HepG2 (cell line): ENCODE measurements around the gene ITPK1. TPM values are rescaled to one million over a fixed set of nuclear protein-coding genes. Genes with fewer than 3 reads are reported as not detected.

Source experiments
- CEBPG ChIP-seq: IDR thresholded peaks from 2 replicates; pipeline ENCODE4 v1.6.1; 2016
- FOXA3 ChIP-seq: IDR thresholded peaks from 2 replicates; pipeline ENCODE4 v1.6.1; 2016; ENCODE audit warnings: missing genetic modification reagents, missing compliant biosample characterization
- FOXJ3 ChIP-seq: sonication (generic); formaldehyde crosslinking; IDR thresholded peaks from 2 replicates; pipeline ENCODE4 v1.4.0; 2020; ENCODE audit warnings: missing genetic modification reagents, mild to moderate bottlenecking, borderline replicate concordance
- FOXP1 ChIP-seq, 2 experiments: fragments of 450-650 bp in 1 of 2; IDR thresholded peaks; 2 replicates each; pipeline ENCODE4 v1.6.1; 2017 to 2018; ENCODE audit warnings: antibody characterized with exemption in 1 of 2
- HDAC2 ChIP-seq: sonication (generic); formaldehyde crosslinking; IDR thresholded peaks from 2 replicates; pipeline ENCODE4 v1.4.0; 2020; ENCODE audit warnings: missing genetic modification reagents
- HNF4G ChIP-seq, 2 experiments: sonication (generic) in 1 of 2; formaldehyde crosslinking in 1 of 2; IDR thresholded peaks; 2 replicates each; pipeline versions ENCODE4 v1.4.0 to v1.6.1; 2011 to 2020; ENCODE audit warnings: borderline replicate concordance in 2 of 2, low read depth in 2 of 2, mild to moderate bottlenecking in 2 of 2, low read length in 1 of 2, missing genetic modification reagents in 1 of 2, moderate library complexity in 1 of 2
- HNRNPK ChIP-seq: fragments of 200-400 bp; formaldehyde crosslinking; IDR thresholded peaks from 2 replicates; pipeline ENCODE4 v1.6.1; 2018; ENCODE audit warnings: low read length, low read depth, moderate library complexity, mild to moderate bottlenecking; ENCODE audit not compliant: poor library complexity, severe bottlenecking
- KDM3A ChIP-seq: IDR thresholded peaks from 2 replicates; pipeline ENCODE4 v1.6.1; 2018; ENCODE audit warnings: low read depth, missing compliant biosample characterization
- KLF9 ChIP-seq: IDR thresholded peaks from 2 replicates; pipeline ENCODE4 v1.6.1; 2016; ENCODE audit warnings: low read depth
- LCORL ChIP-seq, 2 experiments: fragments of 450-650 bp in 1 of 2; sonication (generic) in 1 of 2; formaldehyde crosslinking in 1 of 2; IDR thresholded peaks; 2 replicates each; pipeline versions ENCODE4 v1.5.0 to v1.6.1; 2017 to 2020; ENCODE audit warnings: antibody characterized with exemption in 1 of 2, missing genetic modification reagents in 1 of 2
- MTA1 ChIP-seq: sonication (generic); formaldehyde crosslinking; IDR thresholded peaks from 2 replicates; pipeline ENCODE4 v1.4.0; 2020; ENCODE audit warnings: missing genetic modification reagents, mild to moderate bottlenecking, borderline replicate concordance
- PHF21A ChIP-seq: sonication (generic); formaldehyde crosslinking; IDR thresholded peaks from 2 replicates; pipeline ENCODE4 v1.5.0; 2020; ENCODE audit warnings: mild to moderate bottlenecking, missing genetic modification reagents
- POLR2G ChIP-seq: fragments of 200-400 bp; formaldehyde crosslinking; IDR thresholded peaks from 2 replicates; pipeline ENCODE4 v1.6.1; 2018; ENCODE audit warnings: mild to moderate bottlenecking, low read depth, low read length, moderate library complexity
- RXRB ChIP-seq: IDR thresholded peaks from 2 replicates; pipeline ENCODE4 v1.6.1; 2016; ENCODE audit warnings: borderline replicate concordance, missing genetic modification reagents, missing compliant biosample characterization
- SMAD3 ChIP-seq: sonication (generic); formaldehyde crosslinking; IDR thresholded peaks from 2 replicates; pipeline ENCODE4 v1.4.0; 2020; ENCODE audit warnings: missing genetic modification reagents
- SNAI1 ChIP-seq: sonication (generic); formaldehyde crosslinking; IDR thresholded peaks from 2 replicates; pipeline ENCODE4 v1.5.0; 2020; ENCODE audit warnings: mild to moderate bottlenecking, missing genetic modification reagents, borderline replicate concordance
- SOX13 ChIP-seq, 3 experiments: fragments of 450-650 bp in 1 of 3; sonication (generic) in 1 of 3; formaldehyde crosslinking in 1 of 3; IDR thresholded peaks in 2 of 3; conservative IDR thresholded peaks in 1 of 3; 2 replicates each; pipeline versions ENCODE4 v1.5.0 to v1.6.1; 2016 to 2020; ENCODE audit warnings: antibody characterized with exemption in 1 of 3, mild to moderate bottlenecking in 1 of 3, missing compliant biosample characterization in 1 of 3, missing genetic modification reagents in 1 of 3, moderate library complexity in 1 of 3
- TBX2 ChIP-seq: sonication (generic); formaldehyde crosslinking; IDR thresholded peaks from 2 replicates; pipeline ENCODE4 v1.5.0; 2020; ENCODE audit warnings: missing genetic modification reagents, mild to moderate bottlenecking, borderline replicate concordance
- TCF7 ChIP-seq: sonication (generic); IDR thresholded peaks from 2 replicates; pipeline ENCODE4 v1.6.1; 2016; ENCODE audit warnings: antibody characterized with exemption, low read depth
- TGIF2 ChIP-seq: IDR thresholded peaks from 2 replicates; pipeline ENCODE4 v1.6.1; 2016; ENCODE audit warnings: control low read depth, missing compliant biosample characterization
- TRAFD1 ChIP-seq: sonication (generic); formaldehyde crosslinking; IDR thresholded peaks from 2 replicates; pipeline ENCODE4 v1.5.1; 2020; ENCODE audit warnings: missing genetic modification reagents, mild to moderate bottlenecking, borderline replicate concordance
- ZBTB38 ChIP-seq: sonication (generic); formaldehyde crosslinking; IDR thresholded peaks from 2 replicates; pipeline ENCODE4 v1.5.1; 2020; ENCODE audit warnings: mild to moderate bottlenecking, missing genetic modification reagents
- ZFYVE20 ChIP-seq: sonication (generic); formaldehyde crosslinking; IDR thresholded peaks from 2 replicates; pipeline ENCODE4 v1.8.0; 2023; ENCODE audit warnings: low read depth, mild to moderate bottlenecking, moderate library complexity, missing genetic modification reagents, borderline replicate concordance
- ZNF292 ChIP-seq: sonication (generic); formaldehyde crosslinking; IDR thresholded peaks from 2 replicates; pipeline ENCODE4 v1.8.1; 2022; ENCODE audit warnings: mild to moderate bottlenecking, low read depth, missing genetic modification reagents, borderline replicate concordance
- ZNF33B ChIP-seq: sonication (generic); formaldehyde crosslinking; IDR thresholded peaks from 2 replicates; pipeline ENCODE4 v1.5.1; 2020; ENCODE audit warnings: mild to moderate bottlenecking, missing genetic modification reagents
- ZNF441 ChIP-seq: sonication (generic); formaldehyde crosslinking; IDR thresholded peaks from 2 replicates; pipeline ENCODE4 v1.7.0; 2021; ENCODE audit warnings: missing genetic modification reagents, borderline replicate concordance
- ZNF709 ChIP-seq: sonication (generic); formaldehyde crosslinking; IDR thresholded peaks from 2 replicates; pipeline ENCODE4 v1.5.0; 2020; ENCODE audit warnings: mild to moderate bottlenecking, missing genetic modification reagents
- polyA plus RNA-seq, 8 experiments: library from polyadenylated mRNA; depleted of rRNA in 3 of 8; stranded (reverse) in 7 of 8; unstranded in 1 of 8; fragments of >200 nt; fragmentation: Illumina TruSeq in 4 of 8; extraction: Trizol in 4 of 8; gene quantifications; 2 replicates each; pipeline versions ENCODE4 v1.2.1 to v1.2.3, GENCODE V29; 2011 to 2016; ENCODE audit warnings: low read depth in 4 of 8, missing spikeins in 1 of 8, mixed read lengths in 1 of 8; ENCODE audit not compliant: insufficient read depth in 1 of 8
- total RNA-seq, 5 experiments: library from RNA; depleted of rRNA; stranded (reverse); fragments of >200 nt; fragmentation: Illumina TruSeq; extraction: Trizol; gene quantifications; 2 replicates each; pipeline ENCODE4 v1.2.3, GENCODE V29; 2016; ENCODE audit warnings: low read depth in 1 of 5

ITPK1 gene
- total and polyA plus RNA-seq, 2 of the 13 experiments (the other 11 are each of a cell fraction or from before 2014, with no cell fraction given), result 20.5 to 47.5 TPM

GRCh38 chr14:93002851-93003298 lies 112.8 kb downstream of the ITPK1 start (continued):
- no peak for TF ChIP-seq TRAFD1 (CRISPR knock-in tag)
- 0 out of 2 replicates have a peak, but pooled peaks have one; percentile 3 for TF ChIP-seq CEBPG (CRISPR knock-in tag)
- TF ChIP-seq HNF4G (IDR thresholded peaks at IDR 0.05; ENCODE audit: borderline replicate concordance, low read depth, low read length), result 0 out of 2 replicates have a peak, but pooled peaks have one; percentile 13
- no peak for TF ChIP-seq HNF4G (CRISPR knock-in tag; IDR thresholded peaks at IDR 0.05; ENCODE audit: borderline replicate concordance, low read depth)
- TF ChIP-seq LCORL (IDR thresholded peaks at IDR 0.05), result no peak
- 0 out of 2 replicates have a peak, but pooled peaks have one; percentile 18 for TF ChIP-seq LCORL (CRISPR knock-in tag; IDR thresholded peaks at IDR 0.05)
- 0 out of 2 replicates have a peak, but pooled peaks have one; percentile 4 for TF ChIP-seq FOXJ3 (CRISPR knock-in tag)
- TF ChIP-seq ZNF292 (CRISPR knock-in tag), result peak; percentile 34; the same call in 1 of the 2 replicates
- TF ChIP-seq POLR2G, result no peak
- no peak for TF ChIP-seq SNAI1 (CRISPR knock-in tag)
- no peak for TF ChIP-seq ZFYVE20 (CRISPR knock-in tag)
- 0 out of 2 replicates have a peak, but pooled peaks have one; percentile 28 for TF ChIP-seq ZNF33B (CRISPR knock-in tag)
- TF ChIP-seq HNRNPK, result no peak
- TF ChIP-seq HDAC2 (CRISPR knock-in tag), result peak; percentile 63; the same call in 1 of the 2 replicates
- TF ChIP-seq PHF21A (CRISPR knock-in tag), result peak; percentile 40; the same call in 1 of the 2 replicates
- no peak for TF ChIP-seq SMAD3 (CRISPR knock-in tag)
- TF ChIP-seq SOX13 (IDR thresholded peaks at IDR 0.05), result no peak
- peak in 1 of 2 experiments; percentile 19; a peak in 1 of 4 replicates for TF ChIP-seq SOX13 (CRISPR knock-in tag; conservative IDR thresholded peaks at IDR 0.05 in 1 of 2, IDR thresholded peaks at IDR 0.05 in 1 of 2)
- TF ChIP-seq ZNF709 (CRISPR knock-in tag), result 0 out of 2 replicates have a peak, but pooled peaks have one; percentile 35
- peak; percentile 42; the same call in 1 of the 2 replicates for TF ChIP-seq TCF7
- TF ChIP-seq RXRB (CRISPR knock-in tag), result peak; percentile 33; the same call in 1 of the 2 replicates
- no peak for TF ChIP-seq ZNF441 (CRISPR knock-in tag)
- peak; percentile 78; the same call in 1 of the 2 replicates for TF ChIP-seq MTA1 (CRISPR knock-in tag)
- TF ChIP-seq ZBTB38 (CRISPR knock-in tag), result peak; percentile 52; the same call in 1 of the 2 replicates
- 0 out of 2 replicates have a peak, but pooled peaks have one; percentile 39 for TF ChIP-seq FOXA3
- TF ChIP-seq TGIF2, result no peak
- 0 out of 2 replicates have a peak, but pooled peaks have one; percentile 18 for TF ChIP-seq TBX2 (CRISPR knock-in tag)
- TF ChIP-seq FOXP1 (IDR thresholded peaks at IDR 0.05), result no peak
- 0 out of 2 replicates have a peak, but pooled peaks have one; percentile 18 for TF ChIP-seq FOXP1 (CRISPR knock-in tag; IDR thresholded peaks at IDR 0.05)
- TF ChIP-seq KDM3A (CRISPR knock-in tag), result no peak
- no peak for TF ChIP-seq KLF9 (CRISPR knock-in tag)
